GF-D8 (cell line): ENCODE results near the gene MAP3K20.
"Not testable (repeated sequence)": the region's sequence is repeated elsewhere in the genome, so short reads cannot be mapped to it uniquely, and the experiment has no call there.

ENCODE experiments used
- DNase-seq: peaks from one replicate; lab custom pipeline; 2025; lab: John Stamatoyannopoulos, UW

MAP3K20 gene

GRCh38 chr2:173075781-173076580 is at the start of gene MAP3K20:
MAP3K20 (plus strand) TSS chr2:173075846; CDS start chr2:173091032, 15,186 bp downstream.
- peak; percentile 40 for DNase-seq

GRCh38 chr2:173026479-173026878 is 49.2 kb upstream of the MAP3K20 start:
- DNase-seq, result no peak

GRCh38 chr2:173027181-173028128 is 48.2 kb upstream of the MAP3K20 start:
- DNase-seq, result peak; percentile 1

- no peak for DNase-seq
These were observed 47.5 kb upstream of the MAP3K20 start for GRCh38 chr2:173028141-173028540.

GRCh38 chr2:173028671-173029070 is 47.0 kb upstream of the MAP3K20 start:
- no peak for DNase-seq

GRCh38 chr2:173030561-173031490 is 44.8 kb upstream of the MAP3K20 start:
- DNase-seq, result no peak

GRCh38 chr2:173032032-173032431 is 43.6 kb upstream of the MAP3K20 start:
- no peak for DNase-seq

- DNase-seq, result no peak
These were observed 42.6 kb upstream of the MAP3K20 start for GRCh38 chr2:173033084-173033483.

- DNase-seq, result no peak
These were observed 41.5 kb upstream of the MAP3K20 start for GRCh38 chr2:173034143-173034542.

- no peak for DNase-seq
These were observed 38.2 kb upstream of the MAP3K20 start for GRCh38 chr2:173037245-173038120.

GRCh38 chr2:173038257-173038656 is 37.4 kb upstream of the MAP3K20 start:
- DNase-seq, result not testable (repeated sequence)

GRCh38 chr2:173040729-173041128 is 34.9 kb upstream of the MAP3K20 start:
- no peak for DNase-seq

- no peak for DNase-seq
These were observed 32.2 kb upstream of the MAP3K20 start for GRCh38 chr2:173043476-173043875.

- DNase-seq, result no peak
These were observed 31.6 kb upstream of the MAP3K20 start for GRCh38 chr2:173043897-173044519.

GRCh38 chr2:173044686-173045085 is 31.0 kb upstream of the MAP3K20 start:
- DNase-seq, result no peak

- DNase-seq, result no peak
These were observed 30.5 kb upstream of the MAP3K20 start for GRCh38 chr2:173045181-173045580.

GRCh38 chr2:173048522-173048896 is 27.1 kb upstream of the MAP3K20 start:
- DNase-seq, result no peak

- DNase-seq, result peak; percentile 29
These were observed 26.6 kb upstream of the MAP3K20 start for GRCh38 chr2:173048897-173049661.

GRCh38 chr2:173049831-173050230 is 25.8 kb upstream of the MAP3K20 start:
- DNase-seq, result no peak

- no peak for DNase-seq
These were observed 25.0 kb upstream of the MAP3K20 start for GRCh38 chr2:173050684-173051083.
